Fibroblast of skin of right biceps (primary cell): ENCODE results near the gene RYR2.
"Not testable (repeated sequence)": the region's sequence is repeated elsewhere in the genome, so short reads cannot be mapped to it uniquely, and the experiment has no call there.

Source experiments
- DNase-seq: peaks from one replicate; pipeline ENCODE4 v3.0.0-alpha.2; 2013

Gene RYR2

DNA sequence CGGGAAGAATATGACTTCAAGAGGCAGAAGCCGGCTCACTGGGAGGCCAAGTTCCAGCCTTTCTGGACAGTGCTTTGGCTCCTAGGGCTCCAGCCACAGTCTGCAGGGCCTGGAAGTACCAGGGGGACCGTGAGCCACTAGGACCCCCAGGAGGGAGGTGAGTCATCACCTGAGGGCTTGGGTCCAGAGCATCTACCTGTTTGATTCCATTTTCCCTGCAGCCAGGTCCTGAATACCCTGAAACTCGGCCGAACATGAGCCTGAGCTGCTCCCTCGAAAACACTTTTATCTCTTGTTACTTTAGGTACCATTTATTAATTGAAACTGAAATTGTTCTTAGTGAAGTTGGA is 164.1 kb downstream of the RYR2 start:
- DNase-seq, result no peak

DNA sequence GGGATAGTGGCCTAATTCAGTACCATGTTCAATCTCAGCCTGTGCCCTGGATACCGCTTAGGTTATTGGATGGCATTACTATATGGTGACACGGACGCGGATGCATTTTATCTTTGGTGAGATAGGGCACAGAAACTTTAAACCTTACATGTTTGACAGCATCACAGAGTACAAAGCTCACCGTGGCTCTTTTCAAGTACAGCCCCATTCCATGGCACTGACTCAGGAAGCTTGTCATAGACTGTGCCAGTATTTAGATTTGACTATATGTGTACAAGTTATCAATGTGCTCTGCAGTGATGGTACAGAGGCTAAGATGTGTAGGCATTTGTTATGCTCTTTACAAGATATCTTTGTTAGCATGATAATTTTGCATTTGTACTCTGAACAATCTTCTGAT is 169.0 kb downstream of the RYR2 start:
- no peak for DNase-seq

DNA sequence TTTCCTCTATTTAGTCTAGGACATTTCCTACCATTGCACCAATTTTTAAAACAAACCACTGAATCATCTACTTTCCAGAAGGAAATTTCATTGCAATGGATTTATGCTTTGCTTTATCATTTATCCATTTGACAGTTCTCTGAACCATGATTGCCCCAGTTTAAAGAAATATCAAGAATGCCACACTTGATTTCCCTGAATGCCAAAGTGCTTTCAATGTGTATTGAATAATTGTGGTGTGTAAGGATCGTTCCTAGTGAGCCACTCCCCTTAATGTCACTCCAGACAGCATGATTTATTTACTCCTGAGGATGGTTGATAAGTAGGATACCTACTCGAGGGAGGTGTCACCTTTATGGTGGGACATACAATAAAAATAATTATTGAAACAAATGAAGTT is 169.6 kb downstream of the RYR2 start:
- no peak for DNase-seq

DNA sequence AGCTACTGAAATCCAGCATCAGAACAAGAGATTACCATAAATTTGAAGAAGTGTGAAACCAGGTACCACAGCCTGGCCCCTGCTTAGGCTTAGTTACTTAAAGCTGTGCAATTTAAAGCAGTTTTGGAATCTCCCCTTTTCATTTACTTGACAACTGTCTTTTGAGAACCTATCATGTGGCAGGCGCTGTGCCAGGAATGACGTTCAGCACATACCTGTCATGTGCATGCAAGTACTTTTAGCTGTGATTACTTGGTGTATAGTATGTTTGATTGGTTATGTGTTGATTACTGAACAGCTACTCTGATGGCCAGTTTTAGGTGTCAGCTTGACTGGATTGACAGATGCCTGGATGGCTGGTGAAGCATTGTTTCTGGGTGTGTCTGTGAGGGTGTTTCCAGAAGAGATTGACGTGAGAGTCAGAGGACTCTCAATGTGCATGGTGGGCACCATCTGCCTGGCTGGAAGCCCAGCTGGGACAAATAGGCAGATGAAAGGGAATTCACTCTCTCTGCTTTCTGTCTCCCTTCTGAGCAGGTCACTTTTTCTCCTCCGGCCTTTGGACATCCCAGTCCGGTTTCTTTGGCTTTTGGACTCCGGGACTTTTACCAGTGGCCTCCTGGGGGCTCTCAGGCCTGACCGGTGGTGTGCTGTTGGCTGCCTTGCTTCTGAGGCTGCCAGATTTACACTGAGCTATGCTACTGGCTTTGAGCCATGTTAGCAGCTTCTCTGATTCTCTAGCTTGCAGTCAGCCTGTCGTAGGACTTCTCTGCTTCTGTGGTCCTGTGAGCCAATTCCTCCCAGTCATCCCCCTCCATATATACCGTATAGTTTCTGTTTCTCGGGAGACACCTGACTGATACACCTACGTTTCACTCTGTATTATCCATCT is 178.0 kb downstream of the RYR2 start:
- no peak for DNase-seq

DNA sequence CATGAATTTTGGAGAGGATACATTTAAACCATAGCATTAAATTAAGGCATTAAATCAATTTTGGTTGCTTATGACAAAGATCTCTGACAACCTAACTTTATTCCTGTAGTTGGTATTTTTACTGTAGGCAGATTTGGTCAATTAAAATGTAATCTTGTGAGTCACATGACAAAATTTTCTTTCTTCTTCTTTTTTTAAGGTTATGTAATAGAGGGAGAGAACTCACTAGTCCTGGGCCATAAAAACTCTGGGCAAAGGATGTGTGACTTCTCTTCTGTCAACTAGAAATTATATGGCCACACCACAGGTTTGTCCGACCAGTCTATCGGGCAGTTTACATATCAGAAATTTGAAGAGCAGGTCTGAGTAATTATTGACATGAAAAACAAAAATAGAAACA is 181.4 kb downstream of the RYR2 start:
- no peak for DNase-seq

DNA sequence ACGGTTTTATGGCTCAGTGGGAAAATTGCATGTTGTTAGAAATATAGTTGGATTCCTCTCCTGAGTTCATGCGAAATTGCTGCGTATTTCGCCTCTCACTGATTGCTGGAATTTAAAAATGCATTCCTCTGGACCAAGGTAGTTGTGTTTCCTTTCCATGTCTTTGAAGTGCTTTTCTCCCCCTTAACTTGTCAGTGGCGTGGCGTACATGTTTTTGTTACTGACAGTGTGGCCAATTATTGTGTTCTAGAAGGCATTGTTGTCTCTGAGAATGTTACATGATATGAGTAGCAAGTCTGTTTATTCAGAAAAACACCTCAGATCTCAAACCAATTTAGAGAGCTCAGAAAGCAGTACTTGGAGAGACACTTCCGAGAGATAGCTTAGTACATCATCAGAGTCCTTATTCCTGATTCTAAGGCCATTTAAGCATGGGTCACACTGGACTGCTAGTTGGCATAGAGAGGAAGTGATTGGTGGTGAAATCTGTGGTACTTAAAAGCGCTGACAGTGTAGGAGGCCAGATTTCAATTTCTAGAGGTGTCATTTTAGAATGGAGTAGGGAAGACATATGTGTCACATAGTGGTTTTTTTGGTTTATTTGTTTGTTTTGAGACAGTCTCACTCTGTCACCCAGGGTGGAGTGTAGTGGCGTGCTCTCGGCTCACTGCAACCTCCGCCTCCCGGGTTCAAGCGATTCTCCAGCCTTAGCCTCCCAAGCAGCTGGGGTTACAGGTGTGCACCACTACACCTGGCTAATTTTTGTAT is 184.4 kb downstream of the RYR2 start:
- no peak for DNase-seq

DNA sequence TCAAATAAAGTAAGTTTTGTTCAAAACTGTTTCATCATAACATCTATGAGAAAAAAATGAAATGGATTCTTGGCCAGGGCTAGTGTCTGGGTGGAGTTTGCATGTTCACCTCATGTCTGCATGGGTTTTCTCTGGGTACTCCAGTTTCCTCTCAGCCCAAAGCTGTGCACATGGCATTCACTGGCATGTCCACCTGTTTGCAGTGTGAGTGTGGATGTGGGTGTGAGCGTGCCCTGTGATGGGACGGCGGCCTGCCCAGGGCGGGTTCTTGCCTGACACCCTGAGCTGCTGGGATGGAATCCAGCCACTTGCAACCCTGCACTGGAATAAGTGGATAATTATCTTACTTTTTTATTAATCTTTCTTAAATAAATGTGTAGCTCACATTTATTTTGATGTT is 185.5 kb downstream of the RYR2 start:
- DNase-seq, result no peak

DNA sequence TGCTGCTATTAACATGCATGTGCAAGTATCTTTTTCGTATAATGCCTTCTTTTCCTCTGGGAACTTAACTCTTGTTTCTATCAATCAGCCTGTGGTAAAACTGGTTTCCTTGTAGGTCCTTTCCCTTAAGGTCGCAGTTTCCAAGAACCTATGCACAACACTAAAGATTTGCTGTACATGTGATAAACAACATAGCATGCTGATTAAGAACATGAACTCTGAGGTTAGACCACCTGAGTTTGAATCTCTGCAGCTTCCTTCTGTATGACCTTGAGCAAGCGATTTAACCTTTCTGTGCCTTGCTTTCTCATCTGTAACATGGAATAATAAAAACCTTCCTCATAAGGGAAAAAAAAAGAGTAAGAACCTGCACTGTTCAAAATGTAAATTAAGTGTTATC is 186.4 kb downstream of the RYR2 start:
- DNase-seq, result no peak

DNA sequence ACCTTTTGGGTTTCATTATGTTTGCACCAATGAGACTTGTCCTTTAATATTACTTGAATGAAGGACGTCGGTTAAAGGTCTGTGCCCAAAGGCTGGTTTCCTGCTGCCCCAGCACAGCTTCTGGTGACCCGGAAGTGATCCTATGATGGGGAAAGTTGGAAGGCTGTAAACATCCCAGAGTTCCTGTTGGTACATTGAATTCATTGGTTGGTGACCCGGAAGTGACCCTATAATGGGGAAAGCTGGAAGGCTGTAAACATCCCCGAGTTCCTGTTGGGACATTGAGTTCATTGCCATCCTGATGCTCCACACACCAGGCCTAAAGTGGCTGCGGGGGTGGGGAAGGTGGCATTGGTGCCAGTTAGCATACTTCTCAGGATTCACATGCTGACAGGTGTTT is 187.3 kb downstream of the RYR2 start:
- no peak for DNase-seq

DNA sequence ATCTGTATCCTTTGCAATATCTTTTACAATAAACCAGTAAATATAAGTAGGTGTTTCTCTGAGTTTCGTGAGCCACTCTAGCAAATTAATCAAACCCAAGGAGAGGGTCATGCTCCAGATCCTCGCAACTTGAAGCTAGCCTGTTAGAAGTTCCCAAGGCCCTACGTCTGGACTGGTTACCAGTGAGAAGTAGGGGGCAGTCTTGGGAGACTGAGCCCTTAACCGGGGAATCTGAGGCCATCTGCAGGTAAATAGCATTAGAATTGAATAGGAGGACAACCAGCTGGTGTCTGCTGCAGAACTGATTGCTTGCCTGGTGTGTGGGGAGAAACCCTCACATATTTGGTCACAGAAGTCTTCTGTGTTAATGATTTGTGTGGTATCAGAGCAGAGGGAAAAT is 190.5 kb downstream of the RYR2 start:
- DNase-seq, result no peak

DNA sequence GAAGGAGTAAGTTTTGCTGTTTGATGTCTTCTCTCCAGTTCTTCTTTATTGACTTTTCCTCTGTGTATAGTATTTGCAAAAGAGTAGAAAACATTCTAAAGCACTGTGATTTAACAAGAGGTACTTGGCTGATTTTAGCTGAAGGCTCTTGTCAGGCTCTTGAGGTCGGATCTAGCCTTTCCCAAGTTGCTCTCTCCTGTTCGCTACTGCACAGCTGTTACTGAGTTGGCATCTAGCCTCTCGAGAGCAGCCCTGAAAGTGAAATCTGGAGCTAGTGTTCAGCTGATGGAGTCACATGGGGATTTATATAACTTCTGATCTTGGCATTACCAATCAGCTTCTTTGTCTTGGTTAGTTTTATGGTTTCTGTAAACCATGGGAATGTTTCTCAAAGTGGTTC is 193.1 kb downstream of the RYR2 start:
- no peak for DNase-seq

DNA sequence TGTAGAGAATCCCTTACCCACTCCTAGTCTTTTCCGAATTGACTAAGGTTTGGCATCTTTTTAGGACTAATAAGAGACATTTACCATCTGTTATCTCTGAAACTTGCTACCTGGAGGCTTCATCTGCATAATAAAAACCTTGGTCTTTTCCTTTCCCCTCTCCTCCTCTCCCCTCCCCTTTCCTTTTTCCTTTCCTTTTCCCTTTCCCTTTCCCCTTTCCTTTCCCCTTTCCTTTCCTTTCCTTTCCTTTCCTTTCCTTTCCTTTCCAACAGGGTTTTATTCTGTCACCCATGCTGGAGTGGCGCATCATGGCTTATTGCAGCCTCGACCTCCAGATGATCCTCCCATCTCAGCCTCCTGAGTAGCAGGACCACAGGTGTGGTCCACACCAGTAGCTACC is 195.7 kb downstream of the RYR2 start:
- DNase-seq, result no peak

DNA sequence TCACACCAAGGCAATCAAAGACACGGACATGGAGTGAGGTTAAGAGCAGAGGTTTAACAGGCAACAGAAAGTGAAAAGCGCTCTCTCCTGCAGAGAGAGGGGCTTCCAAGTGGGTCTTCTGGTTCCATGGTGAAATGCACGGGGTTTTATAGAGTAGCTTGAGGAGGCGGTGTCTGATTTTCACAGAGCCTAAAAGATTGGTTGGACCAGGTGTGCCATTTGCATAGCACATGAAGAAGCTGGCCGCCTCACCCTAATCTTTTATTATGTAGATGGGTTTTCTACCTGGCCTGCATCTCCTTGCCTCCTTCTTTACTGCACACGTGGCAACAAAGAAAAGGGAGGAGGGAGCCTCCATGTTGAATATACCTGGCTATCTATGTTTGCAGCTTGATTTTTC is 197.3 kb downstream of the RYR2 start:
- no peak for DNase-seq

DNA sequence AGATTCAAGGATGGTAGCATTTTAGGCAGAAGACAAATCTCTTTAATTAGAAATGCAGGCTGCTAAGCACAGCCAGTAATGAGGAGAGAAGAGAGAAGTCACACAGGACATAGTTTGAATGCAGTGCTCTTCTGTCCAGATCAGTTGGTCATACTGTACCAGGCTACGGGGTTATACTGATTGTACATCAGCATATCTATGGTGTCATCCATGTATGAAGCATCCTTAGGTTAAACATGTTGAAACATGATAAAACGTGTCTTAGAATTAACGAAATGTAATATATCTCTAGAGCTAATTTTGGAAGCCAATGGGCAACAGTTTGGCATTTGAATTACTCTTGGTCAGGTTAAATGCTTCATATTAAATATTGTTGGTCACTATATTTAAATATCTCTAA is 199.1 kb downstream of the RYR2 start:
- no peak for DNase-seq

DNA sequence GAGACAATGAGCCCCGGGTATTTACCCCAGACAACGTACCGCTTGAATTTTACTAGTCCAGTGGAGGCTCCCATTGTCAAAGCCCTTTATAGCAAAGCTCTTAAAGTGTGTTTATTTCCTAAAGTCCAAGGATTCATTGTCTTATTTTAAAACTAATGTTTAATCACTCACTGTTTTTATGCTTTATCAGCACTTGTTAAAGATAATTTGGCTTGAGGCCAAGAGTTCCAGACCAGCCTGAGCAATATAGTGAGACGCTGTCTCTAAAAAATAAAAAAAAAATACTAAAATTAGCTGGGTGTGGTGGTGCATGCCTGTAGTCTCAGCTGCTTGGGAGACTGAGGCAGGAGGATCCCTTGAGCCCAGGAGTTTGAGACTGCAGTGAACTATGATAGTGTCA is 202.8 kb downstream of the RYR2 start:
- no peak for DNase-seq

DNA sequence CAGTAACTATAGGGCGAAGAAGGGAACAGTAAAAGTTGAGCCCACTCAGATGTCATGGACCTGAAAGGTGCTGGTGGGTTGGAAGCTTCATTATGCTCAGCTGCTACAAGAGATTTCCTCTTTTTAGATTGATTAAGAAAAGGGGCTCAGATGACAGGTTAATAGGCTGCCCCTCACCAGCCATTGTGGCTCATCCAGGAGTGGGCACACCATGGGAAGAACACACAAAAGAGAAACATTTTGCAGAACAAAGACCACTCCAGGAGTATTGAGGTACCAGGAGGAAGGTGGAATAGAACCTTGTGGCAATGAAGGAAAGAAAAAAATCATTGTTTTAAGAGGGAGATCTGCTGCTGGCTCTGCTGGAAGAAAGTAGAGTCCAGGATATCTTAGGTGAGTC is 205.5 kb downstream of the RYR2 start:
- DNase-seq, result no peak

DNA sequence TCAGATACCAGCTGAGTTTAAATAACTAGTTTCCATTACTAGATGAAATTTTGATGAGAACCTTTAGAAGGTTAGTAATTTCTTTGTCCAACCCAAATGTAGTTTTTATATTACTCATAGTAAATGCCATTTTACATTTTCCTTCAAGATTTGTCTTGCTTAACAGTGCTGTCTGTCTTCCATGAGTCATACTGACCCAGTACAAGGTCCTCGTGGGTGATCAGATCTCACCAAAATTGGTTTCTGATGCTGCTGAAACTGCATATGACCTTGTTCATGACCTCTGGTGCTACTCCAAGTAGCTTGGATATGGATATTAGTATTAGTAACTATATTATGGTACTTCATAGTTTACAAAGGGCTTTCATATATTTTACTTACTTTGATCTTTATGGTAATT is 207.1 kb downstream of the RYR2 start:
- no peak for DNase-seq

DNA sequence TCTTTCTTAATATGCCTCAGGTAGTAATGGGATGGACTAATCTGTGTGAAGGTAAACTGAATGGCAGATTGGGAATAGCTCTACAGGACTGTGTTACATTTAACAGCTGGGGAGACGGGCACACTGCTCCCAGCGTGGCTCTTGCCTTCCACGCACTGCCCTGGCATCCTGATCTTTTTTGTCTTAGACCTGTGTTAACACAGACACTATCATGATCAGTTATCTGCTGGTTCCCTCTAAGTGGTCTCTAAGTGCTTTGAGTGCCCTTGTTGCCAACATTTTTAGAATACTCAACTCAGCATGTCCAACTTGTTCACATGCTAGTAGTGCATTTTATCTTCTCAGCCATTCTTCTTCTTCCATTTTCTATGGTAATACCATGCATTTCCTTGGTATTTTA is 208.1 kb downstream of the RYR2 start:
- DNase-seq, result no peak

DNA sequence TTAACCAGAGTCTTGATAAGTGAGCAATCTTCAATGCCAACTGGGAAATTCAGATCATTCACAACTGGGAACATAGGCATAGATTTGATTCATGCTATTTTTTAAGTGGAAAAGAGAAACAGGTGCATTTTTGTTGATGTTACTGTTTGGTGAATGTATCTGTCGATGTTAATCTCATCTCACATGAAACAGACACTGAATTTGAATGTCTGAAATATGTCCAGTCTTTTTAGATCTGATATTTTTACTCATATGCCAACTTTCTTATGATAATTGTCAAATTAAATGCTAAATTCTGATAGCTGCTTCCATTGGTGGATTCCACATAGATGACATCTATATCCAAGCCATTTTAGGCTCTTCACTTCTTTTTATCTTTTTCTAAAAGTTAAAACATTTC is 213.1 kb downstream of the RYR2 start:
- DNase-seq, result no peak

DNA sequence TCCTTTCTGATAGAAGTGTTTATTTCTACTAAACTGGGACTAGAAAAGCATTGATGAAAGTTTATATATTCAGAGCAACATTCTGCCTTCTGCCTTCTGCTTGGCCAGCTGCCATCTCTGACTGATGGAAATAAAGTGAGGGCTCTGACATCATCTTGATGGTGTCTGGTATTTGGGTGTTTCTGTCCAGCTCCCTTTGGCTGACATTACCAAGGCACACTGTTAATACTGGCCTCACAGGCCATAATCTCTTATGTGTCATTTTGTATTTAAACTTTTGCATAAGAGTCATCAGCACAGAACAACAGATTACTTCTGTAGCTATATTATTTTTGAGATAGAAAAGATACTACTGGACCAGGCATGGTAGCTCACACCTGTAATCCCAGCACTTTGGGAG is 216.9 kb downstream of the RYR2 start:
- no peak for DNase-seq

DNA sequence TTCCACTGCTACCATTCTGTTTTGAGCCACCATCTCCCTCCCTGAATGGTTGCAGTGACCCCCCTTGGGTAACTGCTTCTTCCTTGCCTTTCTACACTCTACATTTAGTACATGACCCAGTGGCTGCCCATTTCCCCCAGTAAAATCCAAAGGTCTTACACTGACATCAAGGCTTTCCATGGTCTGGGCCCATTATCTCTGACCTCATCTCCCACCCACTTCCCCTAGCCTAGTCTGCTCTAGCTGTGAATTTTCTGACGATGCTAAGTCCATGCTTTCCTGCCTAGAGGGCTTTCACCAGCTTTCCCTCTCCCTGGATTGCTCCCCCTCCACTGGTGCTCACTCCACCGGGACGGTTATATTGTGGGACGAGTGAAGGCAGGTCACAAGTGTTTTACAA is 219.2 kb downstream of the RYR2 start:
- no peak for DNase-seq

DNA sequence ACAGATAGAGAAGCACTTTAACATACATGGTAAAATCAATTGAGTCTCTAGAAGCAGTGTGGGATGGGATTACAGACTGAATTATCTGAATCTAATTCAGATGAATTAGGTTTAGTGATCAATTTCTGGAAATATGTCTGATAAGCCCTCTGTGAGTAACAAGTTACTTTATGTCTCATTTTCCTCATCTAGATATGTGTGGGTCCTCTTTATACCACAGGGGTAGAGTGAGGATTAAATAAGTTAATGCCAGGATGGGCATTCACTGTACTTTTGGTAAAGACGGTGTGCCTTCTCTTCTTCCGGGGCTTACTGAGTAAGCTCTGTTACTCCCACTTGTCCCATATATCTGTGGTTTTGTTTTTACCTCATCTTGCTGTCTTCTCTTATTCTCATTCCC is 225.8 kb downstream of the RYR2 start:
- DNase-seq, result no peak

DNA sequence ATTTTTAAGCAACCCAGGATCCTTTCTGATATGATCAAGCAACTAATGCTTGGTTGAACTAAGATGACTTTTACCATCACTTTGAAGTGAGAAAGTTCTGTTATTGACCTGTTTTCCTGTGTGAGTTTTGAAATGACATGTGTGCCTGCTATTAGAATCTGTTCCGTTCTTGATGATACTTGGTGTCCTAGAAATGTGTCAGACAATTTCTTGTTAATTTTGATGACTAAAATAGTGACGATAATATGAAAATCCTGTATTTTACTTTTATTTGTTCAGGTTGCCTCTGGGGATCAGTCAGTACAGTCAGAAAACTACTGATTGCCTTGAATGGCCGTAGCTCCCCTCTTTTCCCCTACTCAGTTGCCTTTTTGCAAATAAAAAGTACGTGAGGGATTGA is 228.0 kb downstream of the RYR2 start:
- DNase-seq, result no peak

DNA sequence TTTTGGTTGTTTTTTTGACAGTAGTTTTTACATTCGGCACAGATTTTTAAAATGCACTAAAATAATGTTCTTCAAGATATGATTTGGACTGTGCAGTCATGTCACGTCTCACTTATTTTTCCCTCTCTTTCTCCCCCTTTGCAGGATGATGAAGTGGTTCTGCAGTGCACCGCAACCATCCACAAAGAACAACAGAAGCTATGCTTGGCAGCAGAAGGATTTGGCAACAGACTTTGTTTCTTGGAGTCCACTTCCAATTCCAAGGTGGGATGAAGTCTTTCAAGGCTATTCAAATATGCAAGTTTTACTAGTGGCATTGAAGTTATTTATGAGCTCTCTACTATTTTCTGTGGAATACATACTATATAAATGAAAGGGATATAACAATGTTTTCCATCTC is 228.4 kb downstream of the RYR2 start:
- no peak for DNase-seq

DNA sequence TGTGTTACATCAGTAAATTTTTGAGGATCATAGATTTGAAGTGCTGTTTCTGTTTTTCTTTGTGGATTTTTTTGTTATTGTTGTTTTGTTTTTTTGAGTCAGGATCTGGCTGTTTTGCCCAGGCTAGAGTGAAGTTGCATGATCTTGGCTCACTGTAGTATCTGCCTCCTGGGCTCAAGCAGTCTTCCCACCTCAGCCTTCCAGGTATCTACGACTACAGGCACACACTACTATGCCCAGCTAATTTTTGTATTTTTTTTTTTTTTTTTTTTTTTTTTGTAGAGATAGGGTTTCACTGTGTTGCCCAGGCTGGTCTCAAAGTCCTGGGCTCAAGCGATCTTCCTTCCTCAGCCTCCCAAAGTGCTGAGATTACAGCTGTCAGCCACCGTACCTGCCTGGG is 236.0 kb downstream of the RYR2 start:
- DNase-seq, result not testable (repeated sequence)
